Measurements from ENCODE around the gene SHD. TPM values are rescaled to one million over a fixed set of nuclear protein-coding genes. Genes with fewer than 3 reads are reported as not detected.

Gene SHD
- total RNA-seq, 1 experiment from 2014 or later, result 0.11 TPM

GRCh38 chr19:4310247-4311121 is 31.4 kb downstream of the SHD start:
- Histone ChIP-seq H3K27me3 (ENCODE audit: low read length) (no peaks in the 10 kb centered on the region), H3K9me2 (replicated peaks; ENCODE audit: low read length) (no peaks in the 10 kb centered on the region), H3K27ac (ENCODE audit: low read length) (no peak overlapping the region), H4K20me1 (ENCODE audit: low read length) (no peaks in the 10 kb centered on the region), H3K4me2 (ENCODE audit: low read length) (no peak overlapping the region), H2AFZ (ENCODE audit: low read length) (no peak overlapping the region), H3K9ac (ENCODE audit: low read length) (no peak overlapping the region), H3K36me3 (ENCODE audit: low read depth, low read length) (no peaks in the 10 kb centered on the region), H3K4me1 (ENCODE audit: insufficient read depth, low read length) (no peaks in the 10 kb centered on the region), H3K4me3 (ENCODE audit: low read length) (no peak overlapping the region), H3K79me2 (ENCODE audit: low read length) (no peaks in the 10 kb centered on the region), H3K9me3 (ENCODE audit: low read length) (no peaks in the 10 kb centered on the region), H3F3A (ENCODE audit: low read length, unreplicated experiment) (no peaks in the 10 kb centered on the region)
- DNase-seq, result peak; percentile 22
- ChIA-PET POLR2A (ENCODE audit: unreplicated experiment) (interaction anchor here (0.7 kb wide), 1 partner anchor 11 kb away, joined by 3 read pairs; no protein-coding TSS in a partner anchor), CTCF (no interaction called here)
- intact Hi-C loops (cut with micrococcal nuclease), result no loop called here
- no peak for ATAC-seq
- TF ChIP-seq EZH2 (IDR thresholded peaks at IDR 0.05; ENCODE audit: low read length, unreplicated experiment) (no peak), CTCF (conservative IDR thresholded peaks at IDR 0.05; ENCODE audit: low read depth, low read length) (no peak), EZH2phosphoT487 (IDR thresholded peaks at IDR 0.05; ENCODE audit: borderline replicate concordance, low read length) (no peak)
- no TSS peak for BruUV-seq (replicated peaks)

GRCh38 chr19:4313847-4314490 is 34.9 kb downstream of the SHD start:
- H3K4me1 ChIP-seq (ENCODE audit: insufficient read depth, low read length), result no peaks in the 10 kb centered on the region
- H3K27me3 ChIP-seq (ENCODE audit: low read length), result no peaks in the 10 kb centered on the region
- H4K20me1 ChIP-seq (ENCODE audit: low read length), result no peaks in the 10 kb centered on the region
- no peak overlapping the region for H3K4me3 ChIP-seq (ENCODE audit: low read length)
- H3K27ac ChIP-seq (ENCODE audit: low read length), result no peak overlapping the region
- TF ChIP-seq EZH2phosphoT487 (IDR thresholded peaks at IDR 0.05; ENCODE audit: borderline replicate concordance, low read length), result no peak
- TF ChIP-seq EZH2 (IDR thresholded peaks at IDR 0.05; ENCODE audit: low read length, unreplicated experiment), result no peak
- TF ChIP-seq CTCF (conservative IDR thresholded peaks at IDR 0.05; ENCODE audit: low read depth, low read length), result no peak
- no peak overlapping the region for H3K4me2 ChIP-seq (ENCODE audit: low read length)
- ChIA-PET POLR2A (ENCODE audit: unreplicated experiment) (no interaction called here), CTCF (interaction anchor here (0.5 to 0.6 kb wide), 2 partner anchors 29 to 756 kb away, joined by 3 to 5 read pairs; partner anchors contain the start of gene MPND)
- no peak overlapping the region for H3K9ac ChIP-seq (ENCODE audit: low read length)
- no peaks in the 10 kb centered on the region for H3F3A ChIP-seq (ENCODE audit: low read length, unreplicated experiment)
- DNase-seq (no peak), ATAC-seq (no peak)
- intact Hi-C loops (cut with micrococcal nuclease), result no loop called here
- H2AFZ ChIP-seq (ENCODE audit: low read length), result no peak overlapping the region
- no peaks in the 10 kb centered on the region for H3K9me3 ChIP-seq (ENCODE audit: low read length)
- BruUV-seq (replicated peaks), result no TSS peak
- no peaks in the 10 kb centered on the region for H3K9me2 ChIP-seq (replicated peaks; ENCODE audit: low read length)
- no peaks in the 10 kb centered on the region for H3K79me2 ChIP-seq (ENCODE audit: low read length)
- no peaks in the 10 kb centered on the region for H3K36me3 ChIP-seq (ENCODE audit: low read depth, low read length)

GRCh38 chr19:4316956-4317355 is 37.9 kb downstream of the SHD start:
- ChIA-PET CTCF (no interaction called here), POLR2A (ENCODE audit: unreplicated experiment) (no interaction called here)
- no peak for TF ChIP-seq CTCF (conservative IDR thresholded peaks at IDR 0.05; ENCODE audit: low read depth, low read length)
- TF ChIP-seq EZH2phosphoT487 (IDR thresholded peaks at IDR 0.05; ENCODE audit: borderline replicate concordance, low read length), result no peak
- TF ChIP-seq EZH2 (IDR thresholded peaks at IDR 0.05; ENCODE audit: low read length, unreplicated experiment), result no peak
- H3K9me2 ChIP-seq (replicated peaks; ENCODE audit: low read length), result no peaks in the 10 kb centered on the region
- no peak for DNase-seq
- no peak overlapping the region for H3K9ac ChIP-seq (ENCODE audit: low read length)
- H3K4me2 ChIP-seq (ENCODE audit: low read length), result no peak overlapping the region
- no peaks in the 10 kb centered on the region for H3K79me2 ChIP-seq (ENCODE audit: low read length)
- no peaks in the 10 kb centered on the region for H4K20me1 ChIP-seq (ENCODE audit: low read length)
- no peaks in the 10 kb centered on the region for H3K27me3 ChIP-seq (ENCODE audit: low read length)
- H3K4me3 ChIP-seq (ENCODE audit: low read length), result no peak overlapping the region
- no TSS peak for BruUV-seq (replicated peaks)
- ATAC-seq, result no peak
- no peaks in the 10 kb centered on the region for H3K36me3 ChIP-seq (ENCODE audit: low read depth, low read length)
- H3F3A ChIP-seq (ENCODE audit: low read length, unreplicated experiment), result no peaks in the 10 kb centered on the region
- no peak overlapping the region for H2AFZ ChIP-seq (ENCODE audit: low read length)
- H3K9me3 ChIP-seq (ENCODE audit: low read length), result no peaks in the 10 kb centered on the region
- intact Hi-C loops (cut with micrococcal nuclease), result no loop called here
- no peaks in the 10 kb centered on the region for H3K4me1 ChIP-seq (ENCODE audit: insufficient read depth, low read length)
- H3K27ac ChIP-seq (ENCODE audit: low read length), result no peak overlapping the region
